ENCODE measurements around the gene IGSF11.
"Not testable (repeated sequence)": the region's sequence is repeated elsewhere in the genome, so short reads cannot be mapped to it uniquely, and the experiment has no call there.

The IGSF11 gene

DNA sequence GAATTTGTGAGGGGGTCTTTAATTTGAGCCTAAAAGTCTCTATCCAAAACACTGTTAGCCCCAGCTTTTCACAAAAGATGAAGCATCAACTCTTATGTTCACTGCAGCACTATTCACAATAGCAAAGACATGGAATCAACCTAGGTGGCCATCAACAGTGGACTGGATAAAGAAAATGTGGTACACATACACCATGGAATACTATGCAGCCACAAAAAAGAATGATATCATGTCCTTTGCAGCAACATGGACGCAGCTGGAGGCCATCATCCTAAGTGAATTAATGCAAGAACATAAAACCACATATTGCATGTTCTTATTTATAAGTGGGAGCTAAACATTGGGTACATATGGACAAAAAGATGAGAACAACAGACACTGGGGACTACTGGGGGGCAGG lies 59.2 kb downstream of the IGSF11 start:
- not testable (repeated sequence) for H3K9me3 Mint-ChIP-seq, H3K27ac Mint-ChIP-seq, H3K4me3 Mint-ChIP-seq, H3K27me3 Mint-ChIP-seq, H3K36me3 Mint-ChIP-seq
- peaks cover 14% of the 10 kb centered on the region for H3K4me1 Mint-ChIP-seq

- H3K4me3 Mint-ChIP-seq, result no peak overlapping the region
- H3K27me3 Mint-ChIP-seq, result no peaks in the 10 kb centered on the region
- H3K27ac Mint-ChIP-seq, result no peak overlapping the region
- peaks cover 14% of the 10 kb centered on the region for H3K4me1 Mint-ChIP-seq
- H3K9me3 Mint-ChIP-seq, result no peaks in the 10 kb centered on the region
- H3K36me3 Mint-ChIP-seq, result no peaks in the 10 kb centered on the region
These were observed 60.1 kb downstream of the IGSF11 start for GRCh38 chr3:118974356-118975097.

- Mint-ChIP-seq H3K36me3 (no peaks in the 10 kb centered on the region), H3K9me3 (no peaks in the 10 kb centered on the region), H3K27ac (no peak overlapping the region), H3K4me3 (no peak overlapping the region), H3K4me1 (peaks cover 14% of the 10 kb centered on the region), H3K27me3 (no peaks in the 10 kb centered on the region)
These were observed 61.6 kb downstream of the IGSF11 start for GRCh38 chr3:118973050-118973449.

GRCh38 chr3:118970819-118971218 lies 63.8 kb downstream of the IGSF11 start:
- no peaks in the 10 kb centered on the region for H3K9me3 Mint-ChIP-seq
- no peaks in the 10 kb centered on the region for H3K27me3 Mint-ChIP-seq
- no peak overlapping the region for H3K27ac Mint-ChIP-seq
- no peaks in the 10 kb centered on the region for H3K36me3 Mint-ChIP-seq
- H3K4me3 Mint-ChIP-seq, result no peak overlapping the region
- peaks cover 7% of the 10 kb centered on the region for H3K4me1 Mint-ChIP-seq

GRCh38 chr3:118968640-118969039 lies 66.0 kb downstream of the IGSF11 start:
- Mint-ChIP-seq H3K27ac (no peak overlapping the region), H3K4me3 (no peak overlapping the region), H3K36me3 (no peaks in the 10 kb centered on the region), H3K4me1 (no peaks in the 10 kb centered on the region), H3K9me3 (no peaks in the 10 kb centered on the region), H3K27me3 (no peaks in the 10 kb centered on the region)

DNA sequence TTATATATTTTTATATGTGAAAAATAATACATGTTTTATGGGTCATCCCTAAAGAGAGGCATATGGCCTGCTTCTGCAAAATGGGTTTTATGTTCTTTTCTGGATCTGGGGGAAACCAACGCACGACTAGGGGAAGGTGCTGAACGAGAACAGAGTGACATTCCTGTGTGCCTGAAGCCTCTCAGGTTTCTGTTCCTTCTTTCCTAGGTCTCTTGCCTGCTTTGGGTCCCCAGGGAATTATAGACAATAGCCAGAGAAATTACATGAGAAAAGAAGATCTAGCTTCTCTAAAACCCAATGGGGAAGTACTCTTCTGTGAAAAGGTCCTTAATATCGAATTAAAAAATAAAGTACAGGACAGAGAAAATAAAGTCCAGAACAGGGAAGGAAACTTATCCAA lies 66.5 kb downstream of the IGSF11 start:
- H3K9me3 Mint-ChIP-seq, result no peaks in the 10 kb centered on the region
- H3K36me3 Mint-ChIP-seq, result no peaks in the 10 kb centered on the region
- no peaks in the 10 kb centered on the region for H3K4me1 Mint-ChIP-seq
- H3K27ac Mint-ChIP-seq, result no peak overlapping the region
- no peak overlapping the region for H3K4me3 Mint-ChIP-seq
- no peaks in the 10 kb centered on the region for H3K27me3 Mint-ChIP-seq

DNA sequence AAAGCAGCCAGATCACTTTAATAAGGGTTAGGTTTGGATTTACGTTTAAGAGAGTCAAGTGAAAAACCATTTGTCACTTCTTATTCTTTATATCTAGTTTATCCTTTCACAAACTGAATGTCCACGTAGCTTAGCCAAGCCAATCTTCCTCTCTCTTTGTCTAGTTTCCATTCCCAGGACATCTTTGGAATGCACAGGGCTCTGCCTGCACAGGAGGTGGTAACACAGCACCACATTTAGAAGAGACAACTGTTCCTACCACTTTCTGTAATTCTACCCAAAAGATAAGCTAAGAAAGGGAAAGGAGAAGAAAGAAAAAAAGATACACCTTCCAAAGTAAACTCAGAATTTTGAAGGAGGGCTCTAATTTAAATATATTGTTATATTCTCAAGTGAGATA lies 67.9 kb downstream of the IGSF11 start:
- H3K27ac Mint-ChIP-seq, result no peak overlapping the region
- H3K4me1 Mint-ChIP-seq, result no peaks in the 10 kb centered on the region
- no peak overlapping the region for H3K4me3 Mint-ChIP-seq
- H3K9me3 Mint-ChIP-seq, result no peaks in the 10 kb centered on the region
- peaks cover 1% of the 10 kb centered on the region for H3K27me3 Mint-ChIP-seq
- H3K36me3 Mint-ChIP-seq, result peaks cover 2% of the 10 kb centered on the region

GRCh38 chr3:118963711-118964110 lies 70.9 kb downstream of the IGSF11 start:
- H3K36me3 Mint-ChIP-seq, result peaks cover 2% of the 10 kb centered on the region
- H3K4me3 Mint-ChIP-seq, result no peak overlapping the region

GRCh38 chr3:118960876-118961450 lies 73.7 kb downstream of the IGSF11 start:
- Mint-ChIP-seq H3K4me1 (peaks cover 22% of the 10 kb centered on the region), H3K36me3 (peaks cover 2% of the 10 kb centered on the region), H3K9me3 (no peaks in the 10 kb centered on the region), H3K27ac (no peak overlapping the region), H3K27me3 (peaks cover 1% of the 10 kb centered on the region), H3K4me3 (no peak overlapping the region)

More at GRCh38 chr3:118963711-118964110, 70.9 kb downstream of the IGSF11 start:
- no peaks in the 10 kb centered on the region for H3K4me1 Mint-ChIP-seq
- no peaks in the 10 kb centered on the region for H3K9me3 Mint-ChIP-seq
- peaks cover 1% of the 10 kb centered on the region for H3K27me3 Mint-ChIP-seq
- no peak overlapping the region for H3K27ac Mint-ChIP-seq

GRCh38 chr3:118955914-118956556 lies 78.6 kb downstream of the IGSF11 start:
- H3K27me3 Mint-ChIP-seq, result no peaks in the 10 kb centered on the region
- H3K4me3 Mint-ChIP-seq, result peak overlapping the region; percentile 58
- no peaks in the 10 kb centered on the region for H3K9me3 Mint-ChIP-seq
- peak overlapping the region; percentile 96 for H3K27ac Mint-ChIP-seq
- peaks cover 53% of the 10 kb centered on the region for H3K4me1 Mint-ChIP-seq
- no peaks in the 10 kb centered on the region for H3K36me3 Mint-ChIP-seq

- peaks cover 71% of the 10 kb centered on the region for H3K4me1 Mint-ChIP-seq
These were observed 83.6 kb downstream of the IGSF11 start for GRCh38 chr3:118951089-118951488.

GRCh38 chr3:118949113-118949760 lies 85.4 kb downstream of the IGSF11 start:
- H3K4me1 Mint-ChIP-seq, result peaks cover 67% of the 10 kb centered on the region
- no peaks in the 10 kb centered on the region for H3K36me3 Mint-ChIP-seq
- H3K4me3 Mint-ChIP-seq, result peak overlapping the region; percentile 78
- H3K27me3 Mint-ChIP-seq, result no peaks in the 10 kb centered on the region
- H3K9me3 Mint-ChIP-seq, result no peaks in the 10 kb centered on the region
- H3K27ac Mint-ChIP-seq, result peak overlapping the region; percentile 93

More at GRCh38 chr3:118951089-118951488, 83.6 kb downstream of the IGSF11 start:
- H3K27ac Mint-ChIP-seq, result no peak overlapping the region
- no peaks in the 10 kb centered on the region for H3K27me3 Mint-ChIP-seq
- H3K9me3 Mint-ChIP-seq, result no peaks in the 10 kb centered on the region
- no peak overlapping the region for H3K4me3 Mint-ChIP-seq
- H3K36me3 Mint-ChIP-seq, result no peaks in the 10 kb centered on the region

DNA sequence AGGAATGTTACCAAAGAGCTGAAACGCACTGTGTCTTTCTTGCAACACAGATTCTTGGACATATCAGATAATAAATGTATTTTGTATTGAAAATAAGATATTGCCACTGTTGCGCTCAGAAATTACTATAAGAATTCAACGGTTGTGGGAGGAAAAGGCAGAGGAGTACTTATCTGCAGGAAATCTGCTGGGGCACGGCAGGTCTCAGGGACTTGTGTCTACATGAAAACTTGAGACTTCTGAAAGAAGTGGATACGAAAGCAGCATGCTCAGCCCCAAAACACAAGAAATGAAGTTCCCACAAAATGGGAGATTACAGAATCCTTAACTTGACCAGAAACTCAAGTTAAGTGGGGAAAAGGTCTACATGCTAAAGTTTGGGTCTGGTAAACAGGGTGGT lies 86.5 kb downstream of the IGSF11 start:
- no peaks in the 10 kb centered on the region for H3K9me3 Mint-ChIP-seq
- H3K27ac Mint-ChIP-seq, result peak overlapping the region; percentile 78
- H3K4me1 Mint-ChIP-seq, result peaks cover 63% of the 10 kb centered on the region

DNA sequence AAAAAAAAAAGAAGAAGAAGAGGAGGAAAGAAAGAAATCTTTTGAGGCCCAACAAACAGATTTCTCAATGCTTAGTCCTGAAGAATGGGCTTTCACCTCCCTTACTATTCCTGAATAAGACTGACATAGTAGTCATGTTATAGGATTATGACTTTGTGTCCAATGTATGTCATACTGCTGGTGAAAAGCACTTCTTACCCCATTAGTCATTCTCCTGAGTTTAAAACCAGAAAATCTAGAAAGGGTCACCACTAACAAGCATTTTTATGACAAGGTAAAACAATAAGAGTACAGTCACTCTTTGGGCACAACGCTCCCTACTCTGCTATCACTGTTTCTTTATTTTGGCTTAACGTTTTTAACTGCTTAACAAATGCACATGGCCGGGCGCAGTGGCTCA lies 88.2 kb downstream of the IGSF11 start:
- H3K4me3 Mint-ChIP-seq, result no peak overlapping the region
- H3K36me3 Mint-ChIP-seq, result no peaks in the 10 kb centered on the region
- H3K27ac Mint-ChIP-seq, result no peak overlapping the region
- no peaks in the 10 kb centered on the region for H3K9me3 Mint-ChIP-seq
- H3K27me3 Mint-ChIP-seq, result no peaks in the 10 kb centered on the region
- H3K4me1 Mint-ChIP-seq, result peaks cover 79% of the 10 kb centered on the region

More for the DNA sequence above, 86.5 kb downstream of the IGSF11 start:
- Mint-ChIP-seq H3K27me3 (no peaks in the 10 kb centered on the region), H3K4me3 (peak overlapping the region; percentile 48), H3K36me3 (no peaks in the 10 kb centered on the region)

GRCh38 chr3:118945834-118946233 lies 88.8 kb downstream of the IGSF11 start:
- Mint-ChIP-seq H3K27ac (no peak overlapping the region), H3K36me3 (no peaks in the 10 kb centered on the region), H3K4me1 (peaks cover 77% of the 10 kb centered on the region), H3K27me3 (no peaks in the 10 kb centered on the region), H3K9me3 (no peaks in the 10 kb centered on the region), H3K4me3 (no peak overlapping the region)

- Mint-ChIP-seq H3K36me3 (peaks cover 2% of the 10 kb centered on the region), H3K27ac (no peak overlapping the region), H3K4me3 (no peak overlapping the region), H3K27me3 (no peaks in the 10 kb centered on the region), H3K4me1 (peaks cover 64% of the 10 kb centered on the region), H3K9me3 (no peaks in the 10 kb centered on the region)
These were observed 91.0 kb downstream of the IGSF11 start for GRCh38 chr3:118943597-118943996.

All from activated naive CD4-positive, alpha-beta T cell treated with anti-CD3 and anti-CD28 coated beads, Interleukin-2, amount 50 U/mL, for 24 hours (primary cell).